Omental fat pad (tissue), 4 donors: ENCODE results near the gene APOBEC2. TPM values are rescaled to one million over a fixed set of nuclear protein-coding genes. Genes with fewer than 3 reads are reported as not detected.

Experiments
- ATAC-seq: fragments of 150-250 bp; one replicate; pipeline ENCODE4 v1.9.1; 2016; ENCODE audit warnings: mild to moderate bottlenecking, moderate library complexity; ENCODE audit not compliant: low FRiP score
- DNase-seq: peaks from one replicate; pipeline ENCODE4 v3.0.0-alpha.2; 2019; ENCODE audit warnings: low spot score
- CTCF ChIP-seq, 3 donors: fragments of 450-650 bp; IDR thresholded peaks; one replicate each; pipeline ENCODE4 v1.5.1; 2016 to 2017; ENCODE audit warnings: antibody characterized with exemption in 3 of 3, mild to moderate bottlenecking in 3 of 3, moderate library complexity in 2 of 3
- total RNA-seq, 4 donors: library from RNA; depleted of rRNA; stranded (reverse); fragments of >200 nt; gene quantifications; one replicate each; pipeline ENCODE4 v1.1.0, GENCODE V29; 2016

APOBEC2 gene
- total RNA-seq, 4 donors from 2014 or later = not detected

- TF ChIP-seq CTCF (IDR thresholded peaks at IDR 0.05) = no peak
- ATAC-seq (no peak), DNase-seq (no peak)
Observed at GRCh38 chr6:41100871-41101287, 47.9 kb downstream of the APOBEC2 start.

GRCh38 chr6:41103847-41104246 lies 50.8 kb downstream of the APOBEC2 start:
- TF ChIP-seq CTCF (IDR thresholded peaks at IDR 0.05) = no peak
- ATAC-seq = no peak

GRCh38 chr6:41111017-41111416 lies 58.0 kb downstream of the APOBEC2 start:
- no peak for DNase-seq
- TF ChIP-seq CTCF (IDR thresholded peaks at IDR 0.05) = no peak
- ATAC-seq = no peak

More at GRCh38 chr6:41103847-41104246, 50.8 kb downstream of the APOBEC2 start:
- DNase-seq = no peak

Other genes starting within 250 kb of the APOBEC2 start
- gene UNC5CL, start 14.0 kb upstream of the APOBEC2 start, total RNA-seq = 1 to 10 TPM in 1 of 4 donors, under 1 TPM in 3; 0.56 to 1.9 (median 0.80) TPM
- gene TSPO2, start 10.7 kb upstream of the APOBEC2 start, total RNA-seq = not detected
- 10 to 100 TPM in 2 of 4 donors, 1 to 10 TPM in 2; 7.2 to 19.5 (median 12.3) TPM for gene OARD1, start 19.2 kb downstream of the APOBEC2 start, total RNA-seq
- 10 to 100 TPM; 16.3 to 25.9 (median 21.1) TPM for gene NFYA, start 19.8 kb downstream of the APOBEC2 start, total RNA-seq
- 1 to 10 TPM in 1 of 4 donors, under 1 TPM in 1, not detected in 2; 0.56 to 5.3 TPM for gene TREML1, start 101.1 kb downstream of the APOBEC2 start, total RNA-seq
- 100 to 1,000 TPM in 1 of 4 donors, 1 to 10 TPM in 2, not detected in 1; 3.1 to 119 (median 6.8) TPM for gene TREM2, start 109.9 kb downstream of the APOBEC2 start, total RNA-seq
- gene TREML2, start 147.9 kb downstream of the APOBEC2 start, total RNA-seq = 1 to 10 TPM in 1 of 4 donors, under 1 TPM in 3; 0.19 to 4.3 (median 0.34) TPM
- not detected for gene TREML4, start 175.1 kb downstream of the APOBEC2 start, total RNA-seq
- gene TREM1, start 233.5 kb downstream of the APOBEC2 start, total RNA-seq = 10 to 100 TPM in 1 of 4 donors, 1 to 10 TPM in 3; 5.8 to 20.2 (median 8.6) TPM